IPS-11a (cell line): ENCODE measurements around the gene PXN.
"Not testable (repeated sequence)": the region's sequence is repeated elsewhere in the genome, so short reads cannot be mapped to it uniquely, and the experiment has no call there.

Source experiments
- H3K4me3 ChIP-seq: one replicate; pipeline ENCODE4 v1.5.1; 2013; ENCODE audit warnings: low read depth, low read length, control low read depth

The PXN gene

DNA sequence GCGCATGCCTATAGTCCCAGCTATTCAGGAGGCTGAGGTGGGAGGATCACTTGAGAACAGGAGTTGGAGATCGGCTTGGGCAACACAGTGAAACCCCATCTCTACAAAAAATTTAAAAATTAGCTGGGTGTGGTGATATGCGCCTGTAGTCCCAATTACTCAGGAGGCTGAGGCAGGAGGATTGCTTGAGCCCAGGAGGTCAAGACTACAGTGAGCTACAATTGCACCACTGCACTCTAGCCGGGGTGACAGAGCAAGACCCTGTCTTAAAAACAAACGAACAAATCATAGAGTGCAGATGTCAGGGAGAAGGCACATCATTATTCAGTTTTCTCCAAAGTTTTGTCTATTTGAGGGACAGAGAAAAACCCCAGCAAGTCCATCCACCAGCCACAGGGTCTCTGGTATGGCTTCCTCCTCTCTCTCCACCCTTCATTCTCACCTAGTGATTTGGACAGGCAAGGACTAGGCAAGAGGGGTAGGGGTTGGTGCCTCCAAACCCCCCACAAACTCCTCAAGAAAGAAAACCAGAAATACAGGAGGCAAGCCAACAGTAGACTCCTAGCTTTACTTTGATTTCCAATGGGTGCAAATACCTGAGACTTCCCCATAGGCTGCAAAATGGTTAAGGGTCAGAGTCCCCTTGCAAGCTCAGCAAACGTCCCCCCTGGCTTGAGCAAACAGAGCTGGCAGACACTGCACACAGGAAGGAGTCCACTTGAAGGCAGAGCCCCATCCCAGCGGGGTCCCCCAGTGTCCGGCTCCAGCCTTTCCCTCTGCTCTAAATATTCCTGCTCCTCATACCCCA is 38.1 kb downstream of the PXN start:
- H3K4me3 ChIP-seq, result no peak overlapping the region

GRCh38 chr12:120225852-120226640 is 39.5 kb downstream of the PXN start:
- no peak overlapping the region for H3K4me3 ChIP-seq

- no peak overlapping the region for H3K4me3 ChIP-seq
These were observed 40.4 kb downstream of the PXN start for GRCh38 chr12:120225200-120225558.

DNA sequence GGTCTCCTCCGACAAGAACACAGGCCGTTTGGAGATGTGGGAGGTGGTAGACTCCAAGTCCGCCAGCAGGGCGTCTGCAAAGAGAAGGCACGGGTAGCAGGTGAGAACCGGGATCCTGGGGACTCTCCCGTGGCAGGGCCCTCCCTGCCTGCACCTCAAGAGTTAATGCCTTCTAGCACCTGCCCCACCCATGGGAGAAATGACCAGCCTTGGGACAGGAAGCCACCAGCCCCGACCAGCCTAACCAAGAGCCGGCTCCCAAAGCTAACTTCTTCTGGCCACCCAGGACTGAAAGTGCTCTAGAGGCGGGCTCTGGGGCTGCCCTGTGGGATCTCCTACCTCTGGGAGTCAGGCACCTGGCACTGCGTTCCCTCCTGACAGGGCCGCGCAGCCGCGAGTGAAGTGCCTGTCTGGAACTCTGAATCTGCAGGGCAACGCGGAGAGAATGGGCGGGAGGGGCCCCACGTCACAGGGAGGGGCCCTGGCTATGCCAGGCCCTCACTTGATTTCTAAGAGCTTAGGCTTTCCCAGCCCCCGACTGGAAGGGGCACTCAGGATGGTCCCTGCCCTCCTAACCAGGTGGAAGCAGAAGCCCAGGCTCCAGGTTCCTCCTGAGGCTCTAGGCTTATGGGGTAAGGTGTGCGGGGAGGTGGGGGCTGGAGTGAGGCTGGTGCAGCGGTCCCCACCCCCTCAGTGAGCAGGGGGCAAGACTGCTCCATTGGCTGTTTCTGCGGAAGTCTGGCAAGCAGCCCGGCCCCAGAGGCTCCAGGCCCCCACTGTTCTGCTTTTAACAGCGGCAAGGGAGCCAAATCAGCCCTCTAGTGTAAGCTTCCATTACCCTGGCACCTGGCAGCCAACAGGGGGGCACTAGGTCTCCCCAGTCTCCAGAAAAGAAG is 41.0 kb downstream of the PXN start:
- H3K4me3 ChIP-seq, result no peak overlapping the region

GRCh38 chr12:120223458-120224303 is 41.8 kb downstream of the PXN start:
- H3K4me3 ChIP-seq, result no peak overlapping the region

DNA sequence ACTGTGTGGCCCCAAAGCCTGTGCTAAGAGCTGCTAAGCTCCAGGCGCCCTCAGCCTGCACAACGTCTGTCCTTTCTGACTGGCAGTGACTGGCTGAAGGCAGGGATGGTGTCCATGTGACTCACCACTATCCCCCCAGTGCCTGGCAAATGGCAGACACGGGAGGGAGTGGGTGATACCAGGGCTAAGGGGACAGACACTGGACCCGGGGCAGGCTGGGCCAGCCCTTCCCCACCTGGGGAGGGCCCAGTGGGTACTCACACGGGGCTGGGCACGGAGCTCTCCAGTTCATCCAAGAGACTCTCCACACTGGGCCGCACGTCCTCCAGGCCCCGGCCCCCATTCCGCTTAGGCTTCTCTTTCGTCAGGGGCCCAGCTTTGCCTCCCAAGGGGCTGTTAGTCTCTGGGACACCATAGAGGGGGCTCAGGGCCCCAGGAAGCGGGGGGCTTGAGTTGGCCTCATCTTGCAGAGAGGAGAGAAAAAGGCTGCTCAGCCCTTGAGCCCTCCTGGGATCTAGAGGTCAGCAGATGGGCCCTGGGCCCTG is 43.2 kb downstream of the PXN start:
- H3K4me3 ChIP-seq, result no peak overlapping the region

GRCh38 chr12:120221576-120221900 is 44.0 kb downstream of the PXN start:
- no peak overlapping the region for H3K4me3 ChIP-seq

- H3K4me3 ChIP-seq, result no peak overlapping the region
These were observed 44.5 kb downstream of the PXN start for GRCh38 chr12:120220838-120221575.

- no peak overlapping the region for H3K4me3 ChIP-seq
These were observed 46.6 kb downstream of the PXN start for GRCh38 chr12:120218680-120219606.

DNA sequence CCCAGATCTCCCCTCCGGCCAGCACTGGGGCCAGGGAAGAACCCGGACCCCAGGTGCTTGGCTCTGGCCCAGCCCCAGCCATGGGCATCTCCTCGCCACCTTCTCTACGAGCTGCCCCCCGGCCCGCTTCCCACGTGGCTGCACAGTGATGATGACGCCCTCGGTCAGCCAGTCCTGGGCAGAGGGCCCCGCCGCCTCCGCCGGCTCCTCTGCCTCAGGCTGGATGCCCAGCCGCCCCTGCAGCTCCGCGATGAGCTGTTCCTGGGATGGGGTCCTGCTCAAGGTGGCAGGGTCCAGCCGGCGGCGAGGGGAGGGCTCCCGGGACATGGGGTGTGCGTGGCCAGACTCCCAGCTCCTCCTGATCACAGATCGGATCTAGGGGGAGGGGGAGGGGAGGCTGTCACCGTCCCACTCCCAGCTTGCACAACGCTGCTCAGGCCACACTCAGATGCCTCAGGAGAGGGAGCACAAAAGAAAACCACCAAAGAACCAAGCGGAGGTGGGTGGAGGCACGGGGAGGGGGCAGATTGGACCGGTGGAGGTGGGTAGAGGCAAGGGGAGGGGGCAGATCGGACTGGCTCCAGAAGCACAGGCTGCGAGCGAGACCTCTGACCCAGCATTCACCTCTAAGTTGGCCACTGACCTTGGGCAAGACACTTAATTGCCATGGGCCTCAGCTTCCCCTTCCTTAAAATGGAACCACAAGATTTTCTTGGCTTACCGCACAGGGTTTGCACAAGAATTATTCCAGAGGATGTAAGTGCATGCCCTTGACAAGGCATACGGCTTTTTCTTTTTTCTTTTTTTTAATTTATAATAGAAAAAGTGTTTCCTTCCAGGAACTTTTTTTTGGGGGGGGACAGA is 48.6 kb downstream of the PXN start:
- H3K4me3 ChIP-seq, result no peak overlapping the region

- H3K4me3 ChIP-seq, result no peak overlapping the region
These were observed 49.5 kb downstream of the PXN start for GRCh38 chr12:120215766-120216735.

DNA sequence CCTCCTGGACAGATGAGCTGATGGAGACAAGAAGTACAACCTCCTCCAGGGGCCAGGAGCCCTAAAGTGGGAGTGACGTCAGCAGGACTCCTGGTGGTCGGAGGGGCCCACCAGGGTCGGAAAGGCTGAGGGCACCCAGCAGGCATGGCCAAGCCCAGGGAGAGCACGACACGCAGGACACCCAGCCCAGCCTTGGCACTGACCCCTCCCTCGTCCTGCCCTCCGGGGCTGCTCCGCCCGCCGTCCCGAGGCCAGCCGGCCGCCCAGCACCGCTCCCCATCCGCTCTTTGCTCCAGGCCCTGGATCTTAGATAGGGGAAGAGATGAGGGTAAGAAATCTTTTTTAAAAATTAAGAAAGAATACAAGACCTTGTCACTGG is 50.2 kb downstream of the PXN start:
- H3K4me3 ChIP-seq, result no peak overlapping the region

- H3K4me3 ChIP-seq, result no peak overlapping the region
These were observed 50.7 kb downstream of the PXN start for GRCh38 chr12:120214626-120215356.

GRCh38 chr12:120213758-120214157 is 51.8 kb downstream of the PXN start:
- H3K4me3 ChIP-seq, result no peak overlapping the region

DNA sequence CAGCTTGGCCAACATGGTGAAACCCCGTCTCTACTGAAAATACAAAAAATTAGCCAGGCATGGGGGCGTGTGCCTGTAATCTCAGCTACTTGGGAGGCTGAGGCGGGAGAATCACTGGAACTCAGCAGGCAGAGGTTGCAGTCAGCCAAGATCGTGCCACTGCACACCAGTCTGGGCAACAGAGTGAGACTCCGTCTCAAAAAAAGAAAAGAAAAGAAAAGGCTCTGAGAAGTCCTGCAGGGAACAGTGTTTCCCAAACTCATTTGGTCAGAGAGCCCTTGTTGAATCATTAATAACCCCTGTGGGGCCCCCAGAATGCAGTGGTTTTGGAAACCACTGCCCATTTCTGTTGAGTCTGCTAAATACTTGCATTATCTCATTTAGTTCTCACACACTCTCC is 52.3 kb downstream of the PXN start:
- H3K4me3 ChIP-seq, result not testable (repeated sequence)

DNA sequence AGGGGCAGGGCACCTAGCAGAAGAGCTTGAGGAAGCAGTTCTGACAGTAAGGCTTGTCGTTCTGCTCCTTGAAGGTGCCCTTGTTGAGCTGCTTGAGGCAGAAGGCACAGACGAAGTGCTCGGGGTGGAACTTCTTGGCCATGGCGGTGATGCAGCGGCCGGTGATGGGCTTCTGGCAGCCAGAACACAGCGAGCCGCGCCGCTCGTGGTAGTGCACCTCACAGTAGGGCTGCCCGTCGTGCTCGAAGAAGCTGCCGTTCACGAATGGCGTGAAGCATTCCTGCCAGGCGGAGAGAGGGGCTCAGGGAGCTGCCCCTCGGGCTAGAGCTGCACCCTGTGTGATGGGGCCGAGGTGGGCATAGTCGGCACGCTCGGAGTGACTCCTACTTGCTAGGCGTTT is 53.2 kb downstream of the PXN start:
- no peak overlapping the region for H3K4me3 ChIP-seq
